Ishikawa (cell line): ENCODE data around the gene HIVEP1.

Source experiments
- CEBPB ChIP-seq: IDR thresholded peaks from 2 replicates; pipeline ENCODE4 v1.6.1; 2012
- CREB1 ChIP-seq: IDR thresholded peaks from 2 replicates; pipeline ENCODE4 v1.6.1; 2012; ENCODE audit warnings: low read depth
- EGR1 ChIP-seq: IDR thresholded peaks from 2 replicates; pipeline ENCODE4 v1.6.1; 2012
- EP300 ChIP-seq: IDR thresholded peaks from 2 replicates; pipeline ENCODE4 v1.6.1; 2012; ENCODE audit warnings: borderline replicate concordance
- FOXM1 ChIP-seq: IDR thresholded peaks from 2 replicates; pipeline ENCODE4 v1.6.1; 2012; ENCODE audit warnings: low read depth, borderline replicate concordance
- NFIC ChIP-seq: IDR thresholded peaks from 2 replicates; pipeline ENCODE4 v1.6.1; 2012
- RAD21 ChIP-seq: IDR thresholded peaks from 2 replicates; pipeline ENCODE4 v1.6.1; 2012; ENCODE audit warnings: low read depth
- TAF1 ChIP-seq: IDR thresholded peaks from 2 replicates; pipeline ENCODE4 v1.6.1; 2012; ENCODE audit warnings: low read depth, mild to moderate bottlenecking
- TCF12 ChIP-seq: IDR thresholded peaks from 2 replicates; pipeline ENCODE4 v1.6.1; 2012; ENCODE audit warnings: low read depth
- TEAD4 ChIP-seq: IDR thresholded peaks from 2 replicates; pipeline ENCODE4 v1.6.1; 2012
- USF1 ChIP-seq: IDR thresholded peaks from 2 replicates; pipeline ENCODE4 v1.6.1; 2012
- YY1 ChIP-seq: IDR thresholded peaks from 2 replicates; pipeline ENCODE4 v1.6.1; 2012; ENCODE audit warnings: low read depth
- ZBTB7A ChIP-seq: IDR thresholded peaks from 2 replicates; pipeline ENCODE4 v1.6.1; 2012; ENCODE audit warnings: low read depth
- TF ChIP-seq, protein P1 (sequence below): IDR thresholded peaks from 2 replicates; pipeline ENCODE4 v1.6.1; 2012; ENCODE audit warnings: low read depth, mild to moderate bottlenecking
- TF ChIP-seq, protein P2 (sequence below): IDR thresholded peaks from 2 replicates; pipeline ENCODE4 v1.6.1; 2012

HIVEP1 gene

GRCh38 chr6:12026120-12026519 is 14.0 kb downstream of the HIVEP1 start:
- no peak for TF ChIP-seq FOXM1
- no peak for TF ChIP-seq CREB1
- no peak for TF ChIP-seq TAF1
- TF ChIP-seq EP300: no peak
- TF ChIP-seq CEBPB: no peak
- no peak for TF ChIP-seq YY1
- TF ChIP-seq, protein P1, sequence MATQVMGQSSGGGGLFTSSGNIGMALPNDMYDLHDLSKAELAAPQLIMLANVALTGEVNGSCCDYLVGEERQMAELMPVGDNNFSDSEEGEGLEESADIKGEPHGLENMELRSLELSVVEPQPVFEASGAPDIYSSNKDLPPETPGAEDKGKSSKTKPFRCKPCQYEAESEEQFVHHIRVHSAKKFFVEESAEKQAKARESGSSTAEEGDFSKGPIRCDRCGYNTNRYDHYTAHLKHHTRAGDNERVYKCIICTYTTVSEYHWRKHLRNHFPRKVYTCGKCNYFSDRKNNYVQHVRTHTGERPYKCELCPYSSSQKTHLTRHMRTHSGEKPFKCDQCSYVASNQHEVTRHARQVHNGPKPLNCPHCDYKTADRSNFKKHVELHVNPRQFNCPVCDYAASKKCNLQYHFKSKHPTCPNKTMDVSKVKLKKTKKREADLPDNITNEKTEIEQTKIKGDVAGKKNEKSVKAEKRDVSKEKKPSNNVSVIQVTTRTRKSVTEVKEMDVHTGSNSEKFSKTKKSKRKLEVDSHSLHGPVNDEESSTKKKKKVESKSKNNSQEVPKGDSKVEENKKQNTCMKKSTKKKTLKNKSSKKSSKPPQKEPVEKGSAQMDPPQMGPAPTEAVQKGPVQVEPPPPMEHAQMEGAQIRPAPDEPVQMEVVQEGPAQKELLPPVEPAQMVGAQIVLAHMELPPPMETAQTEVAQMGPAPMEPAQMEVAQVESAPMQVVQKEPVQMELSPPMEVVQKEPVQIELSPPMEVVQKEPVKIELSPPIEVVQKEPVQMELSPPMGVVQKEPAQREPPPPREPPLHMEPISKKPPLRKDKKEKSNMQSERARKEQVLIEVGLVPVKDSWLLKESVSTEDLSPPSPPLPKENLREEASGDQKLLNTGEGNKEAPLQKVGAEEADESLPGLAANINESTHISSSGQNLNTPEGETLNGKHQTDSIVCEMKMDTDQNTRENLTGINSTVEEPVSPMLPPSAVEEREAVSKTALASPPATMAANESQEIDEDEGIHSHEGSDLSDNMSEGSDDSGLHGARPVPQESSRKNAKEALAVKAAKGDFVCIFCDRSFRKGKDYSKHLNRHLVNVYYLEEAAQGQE: no peak
- TF ChIP-seq ZBTB7A: no peak
- no peak for TF ChIP-seq NFIC
- no peak for TF ChIP-seq TEAD4
- no peak for TF ChIP-seq EGR1
- TF ChIP-seq TCF12: no peak
- TF ChIP-seq, protein P2, sequence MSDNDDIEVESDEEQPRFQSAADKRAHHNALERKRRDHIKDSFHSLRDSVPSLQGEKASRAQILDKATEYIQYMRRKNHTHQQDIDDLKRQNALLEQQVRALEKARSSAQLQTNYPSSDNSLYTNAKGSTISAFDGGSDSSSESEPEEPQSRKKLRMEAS: no peak
- no peak for TF ChIP-seq USF1
- TF ChIP-seq RAD21: no peak

DNA sequence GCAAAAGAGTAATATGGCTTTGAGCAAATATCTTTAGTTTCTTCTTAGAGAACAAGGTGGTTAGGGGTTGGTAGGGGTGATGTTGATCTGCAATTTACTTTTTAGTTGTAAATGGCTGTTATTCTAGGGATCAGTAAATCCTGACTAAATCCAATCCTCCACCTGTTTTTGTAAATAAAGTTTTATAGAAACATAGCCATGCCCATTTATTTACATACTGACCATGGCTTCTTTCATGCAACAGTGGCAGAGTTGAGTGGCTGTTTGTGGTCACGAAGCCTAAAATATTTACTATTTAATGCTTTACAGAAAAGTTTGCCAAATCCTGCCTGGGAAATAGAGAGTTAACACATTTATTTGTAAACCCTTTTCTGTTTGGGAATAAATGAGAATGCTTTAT is 14.7 kb downstream of the HIVEP1 start:
- no peak for TF ChIP-seq CEBPB
- no peak for TF ChIP-seq USF1
- no peak for TF ChIP-seq ZBTB7A
- TF ChIP-seq, protein P2: no peak
- no peak for TF ChIP-seq TAF1
- TF ChIP-seq TCF12: no peak
- no peak for TF ChIP-seq EP300
- no peak for TF ChIP-seq RAD21
- TF ChIP-seq YY1: no peak
- TF ChIP-seq NFIC: no peak
- TF ChIP-seq, protein P1: no peak
- TF ChIP-seq FOXM1: no peak
- TF ChIP-seq TEAD4: no peak
- TF ChIP-seq CREB1: no peak
- TF ChIP-seq EGR1: no peak

DNA sequence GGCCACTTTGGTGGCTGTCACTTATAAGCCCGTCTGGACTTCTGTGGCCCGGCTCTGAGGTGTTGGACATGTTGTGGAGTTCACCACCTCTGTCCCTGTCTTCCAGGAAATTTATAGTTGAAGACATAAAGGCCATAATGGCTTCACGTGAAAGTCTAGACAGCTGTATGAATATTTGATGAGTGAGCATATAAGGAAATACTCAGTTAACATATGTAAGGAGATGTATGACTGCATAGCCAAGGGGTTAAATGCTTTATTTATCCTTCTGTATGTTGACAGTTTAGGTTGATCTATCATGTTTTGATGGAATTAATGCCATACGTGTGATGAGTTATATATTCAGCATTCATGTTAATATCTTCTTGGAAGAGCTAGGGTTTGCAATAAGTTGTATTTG is 16.1 kb downstream of the HIVEP1 start:
- no peak for TF ChIP-seq ZBTB7A
- no peak for TF ChIP-seq TEAD4
- TF ChIP-seq TAF1: no peak
- no peak for TF ChIP-seq TCF12
- TF ChIP-seq YY1: no peak
- TF ChIP-seq USF1: no peak
- no peak for TF ChIP-seq CEBPB
- no peak for TF ChIP-seq CREB1
- TF ChIP-seq EP300: no peak
- no peak for TF ChIP-seq EGR1
- TF ChIP-seq, protein P2: no peak
- TF ChIP-seq, protein P1: no peak
- no peak for TF ChIP-seq RAD21
